Stimulated activated CD8-positive, alpha-beta memory T cell treated with anti-CD3 and anti-CD28 coated beads, Interleukin-15, amount 100 ng/mL, for 24 hours (primary cell): ENCODE results near the gene SMC3.

Source experiments
- DNase-seq: peaks from one replicate; pipeline ENCODE4 v3.0.0-alpha.2; 2020; ENCODE audit warnings: low read depth

The SMC3 gene

DNA sequence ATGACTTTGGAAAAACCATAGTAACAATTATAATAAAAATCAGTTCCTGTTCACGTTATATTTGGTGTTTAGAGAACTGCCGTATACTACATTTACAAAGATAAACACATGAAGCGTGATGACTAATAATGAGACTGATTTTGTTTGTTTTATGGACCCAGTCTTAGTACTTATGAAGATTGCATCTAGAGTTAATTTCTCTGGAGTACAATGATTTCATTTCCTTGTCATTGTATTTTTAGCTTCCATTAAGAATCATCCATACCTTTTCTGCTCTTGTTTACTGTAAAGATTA is 79.6 kb downstream of the SMC3 start:
- DNase-seq = no peak

DNA sequence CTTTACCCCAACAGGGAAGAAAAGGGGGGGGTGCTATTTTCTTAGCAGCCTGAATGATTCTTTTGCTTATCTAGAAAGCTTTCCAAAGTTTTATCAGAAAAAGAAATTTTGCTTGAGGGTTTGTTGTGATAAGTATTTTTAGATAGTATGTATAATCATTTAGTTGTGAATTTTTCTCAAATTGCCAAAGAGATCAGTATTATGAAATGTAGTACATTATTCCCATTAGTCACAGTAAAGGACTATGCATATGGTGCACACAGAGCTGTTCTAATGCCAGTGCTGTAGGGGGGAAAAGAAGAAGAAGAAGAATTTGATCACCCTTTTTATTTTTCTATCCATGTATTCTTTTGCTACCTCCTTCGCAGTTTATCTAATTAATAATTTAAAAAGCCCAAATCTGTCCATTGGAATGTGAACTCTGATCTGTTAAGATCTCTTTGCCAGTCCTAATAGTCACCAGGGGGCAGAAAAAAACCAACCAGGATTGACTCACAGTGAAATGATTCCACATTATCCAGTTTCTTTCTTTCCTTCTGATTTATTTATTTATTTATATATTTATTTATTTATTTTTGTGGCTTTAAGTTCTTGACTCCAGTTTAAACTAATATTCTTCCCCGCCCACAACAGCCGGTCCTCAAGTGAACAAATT is 81.3 kb downstream of the SMC3 start:
- no peak for DNase-seq

DNA sequence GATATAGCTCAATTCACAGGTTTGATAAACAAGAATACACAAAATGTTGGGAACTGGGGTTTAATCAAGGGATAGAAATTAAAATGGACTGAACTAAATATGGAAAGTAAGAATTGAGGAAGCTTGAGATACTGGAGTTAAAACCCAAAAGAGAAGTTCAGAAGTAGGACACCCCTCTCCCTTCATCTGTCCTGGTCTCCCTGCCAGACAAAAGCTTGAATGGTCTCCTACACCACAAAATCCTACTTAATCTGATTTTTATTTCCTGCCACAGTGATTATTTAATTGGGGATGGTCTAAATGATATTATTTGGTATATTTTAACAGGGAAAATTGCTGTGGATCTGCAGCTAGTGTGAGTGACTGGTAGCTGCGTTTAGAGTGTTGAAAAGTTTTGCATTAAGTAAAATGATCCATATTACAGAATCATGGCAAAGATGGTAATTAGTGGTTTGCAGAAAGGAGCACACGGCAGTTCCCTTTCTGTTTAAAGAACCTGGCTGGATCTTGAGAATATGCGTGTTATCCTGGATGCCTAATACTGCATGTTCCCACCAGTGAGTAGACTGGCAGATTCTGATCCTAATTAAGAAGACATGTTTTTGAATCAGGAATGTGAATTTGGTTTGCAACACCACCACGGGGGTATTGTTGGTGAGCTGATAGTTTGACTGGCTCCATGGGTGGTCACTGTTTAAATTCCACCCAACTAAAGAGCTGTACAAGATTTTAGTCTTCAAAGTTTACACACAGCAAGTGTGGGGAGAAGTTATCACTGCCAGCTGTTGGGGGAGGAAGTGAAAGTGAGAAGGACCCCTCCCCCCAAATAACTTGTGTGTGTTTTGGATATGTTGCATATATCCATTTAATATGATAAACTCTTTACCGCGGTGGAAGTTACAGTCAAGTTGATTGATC is 82.1 kb downstream of the SMC3 start:
- DNase-seq = no peak

DNA sequence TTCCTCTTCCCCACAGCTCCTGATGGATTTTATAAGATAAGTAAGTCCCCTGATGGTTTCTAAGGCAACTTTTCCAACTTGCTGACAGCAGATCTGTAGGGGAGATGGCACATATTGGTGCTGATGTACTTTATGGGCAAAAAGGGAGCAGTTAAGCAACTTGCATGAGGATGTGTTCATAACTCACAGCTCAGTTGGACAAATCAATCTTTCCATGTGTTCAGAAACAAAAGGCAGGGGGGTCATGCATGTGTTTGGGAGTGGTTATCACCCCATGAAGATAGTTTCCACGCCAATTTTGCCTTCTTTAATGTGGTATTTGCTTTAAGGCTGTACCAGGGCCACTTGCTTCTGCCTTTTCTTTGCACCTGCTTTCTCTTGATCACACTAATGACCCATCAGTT is 82.8 kb downstream of the SMC3 start:
- DNase-seq = no peak

DNA sequence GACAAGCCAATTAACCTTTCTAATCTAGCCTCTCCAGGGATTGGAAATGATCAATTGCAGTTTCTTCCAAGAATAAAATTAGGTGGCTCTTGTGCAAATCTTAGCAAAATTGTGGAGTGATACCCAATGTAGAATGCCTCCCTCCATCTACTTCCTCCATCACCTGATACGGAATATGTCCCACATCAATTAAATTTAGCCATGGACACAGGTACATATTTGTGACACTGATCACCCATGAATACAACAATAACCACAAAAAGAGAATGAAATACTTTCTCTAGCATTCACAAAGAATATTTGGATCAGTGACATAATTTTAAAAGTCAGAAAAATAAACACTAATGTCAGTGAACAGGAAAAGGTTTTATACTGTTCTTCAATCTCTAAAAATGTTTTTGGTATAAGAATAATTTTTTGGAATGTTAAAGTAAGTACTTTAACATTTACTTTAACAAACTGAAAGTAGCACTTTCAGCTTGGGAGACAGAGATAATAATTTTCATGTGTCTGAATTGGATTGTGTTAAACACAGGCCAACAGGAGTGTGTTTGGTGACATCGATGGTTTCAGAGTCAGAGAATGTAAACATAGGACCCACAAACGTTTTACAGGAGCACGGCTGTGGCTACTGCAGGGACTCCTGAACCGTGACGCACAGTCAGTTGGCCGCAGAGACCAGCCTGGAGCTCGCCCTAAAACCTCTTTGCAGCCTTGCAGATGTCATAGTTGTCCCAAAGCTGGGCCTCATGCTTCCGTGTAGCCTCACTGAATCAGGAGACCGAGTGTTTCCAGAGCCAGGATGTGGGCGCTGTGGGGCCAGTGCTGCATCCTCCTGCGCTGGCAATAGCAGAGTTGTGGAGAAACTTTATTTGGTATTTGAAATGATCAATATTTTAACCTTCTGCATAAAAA is 83.8 kb downstream of the SMC3 start:
- DNase-seq = no peak

DNA sequence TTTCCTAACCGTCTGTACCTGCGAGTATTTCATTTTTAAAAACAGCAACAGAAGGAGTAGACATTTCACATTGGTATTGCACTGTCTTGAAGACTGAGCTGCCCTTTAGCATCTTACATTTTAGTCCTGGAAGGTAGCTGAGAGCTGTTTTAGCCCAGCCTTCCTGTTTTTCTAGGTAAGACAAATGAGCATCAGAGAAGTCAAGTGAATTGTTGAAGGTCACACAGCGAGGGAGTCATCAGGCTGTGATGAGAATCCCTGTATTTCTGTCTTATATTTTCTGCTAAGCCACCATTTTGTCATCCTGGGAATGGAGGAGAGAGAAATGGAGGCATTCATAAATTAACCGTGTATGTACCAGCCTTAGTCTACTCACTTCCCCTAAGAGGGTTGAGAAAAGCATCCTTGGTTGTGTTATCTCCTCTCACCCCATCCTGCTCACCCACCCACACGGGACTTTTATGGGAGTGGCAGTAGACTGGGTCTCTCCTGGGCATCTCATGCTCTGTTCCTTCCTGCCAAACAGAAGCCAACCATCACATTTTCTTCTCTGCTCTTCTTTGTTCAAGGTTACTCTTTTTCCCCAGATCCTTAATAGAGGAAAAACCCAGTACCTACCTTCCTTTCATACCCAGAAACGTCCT is 85.1 kb downstream of the SMC3 start:
- no peak for DNase-seq
